Fibroblast of pulmonary artery (primary cell): ENCODE data around the gene ATXN7L1.
A peak's percentile ranks its signal among the peaks of the same experiment; 100 is the strongest.
"Not testable (repeated sequence)": the region's sequence is repeated elsewhere in the genome, so short reads cannot be mapped to it uniquely, and the experiment has no call there.

Source experiments
- DNase-seq: peaks from one replicate; pipeline ENCODE4 v3.0.0-alpha.2; 2010; ENCODE audit warnings: low read depth
- H3K4me3 ChIP-seq: replicated peaks from 2 replicates; pipeline ENCODE4 v1.5.1; 2011; ENCODE audit warnings: low read depth, mild to moderate bottlenecking, control low read depth, low read length, moderate library complexity
- CTCF ChIP-seq: IDR thresholded peaks from 2 replicates; pipeline ENCODE4 v1.5.1; 2011; ENCODE audit warnings: mild to moderate bottlenecking, control low read depth, low read length, inconsistent platforms; ENCODE audit errors: missing control alignments

The ATXN7L1 gene

GRCh38 chr7:105849122-105849855, 27.1 kb downstream of the ATXN7L1 start:
- no peak for TF ChIP-seq CTCF
- DNase-seq, result peak; percentile 32
- H3K4me3 ChIP-seq, result no peak overlapping the region

GRCh38 chr7:105846404-105846803, 30.0 kb downstream of the ATXN7L1 start:
- TF ChIP-seq CTCF, result no peak
- H3K4me3 ChIP-seq, result no peak overlapping the region
- no peak for DNase-seq

- H3K4me3 ChIP-seq, DNase-seq: not testable (repeated sequence)
Measured at GRCh38 chr7:105844681-105845080, 31.7 kb downstream of the ATXN7L1 start.

GRCh38 chr7:105841866-105842265, 34.5 kb downstream of the ATXN7L1 start:
- no peak overlapping the region for H3K4me3 ChIP-seq
- TF ChIP-seq CTCF, result no peak
- DNase-seq, result no peak

- no peak overlapping the region for H3K4me3 ChIP-seq
- no peak for TF ChIP-seq CTCF
- DNase-seq, result no peak
Measured at GRCh38 chr7:105840981-105841749, 35.2 kb downstream of the ATXN7L1 start.

GRCh38 chr7:105839266-105839665, 37.1 kb downstream of the ATXN7L1 start:
- H3K4me3 ChIP-seq, result no peak overlapping the region
- TF ChIP-seq CTCF, result no peak
- DNase-seq, result no peak

- H3K4me3 ChIP-seq, result no peak overlapping the region
- DNase-seq, result peak; percentile 36
- no peak for TF ChIP-seq CTCF
Measured at GRCh38 chr7:105838627-105839231, 37.7 kb downstream of the ATXN7L1 start.
